Neuron (in vitro differentiated cells): ENCODE measurements around the gene RPS6KA2.

Experiments used
- H2AFZ ChIP-seq: one replicate; pipeline ENCODE4 v1.6.1; 2013; ENCODE audit warnings: low read depth, mild to moderate bottlenecking, inconsistent platforms, low read length, moderate library complexity
- H3K27me3 ChIP-seq: one replicate; pipeline ENCODE4 v1.6.1; 2013; ENCODE audit warnings: low read length; ENCODE audit not compliant: insufficient read depth
- H3K36me3 ChIP-seq: one replicate; pipeline ENCODE4 v1.6.1; 2013; ENCODE audit warnings: low read length; ENCODE audit not compliant: insufficient read depth
- H3K4me1 ChIP-seq: one replicate; pipeline ENCODE4 v1.6.1; 2013; ENCODE audit warnings: low read length; ENCODE audit not compliant: insufficient read depth
- H3K4me3 ChIP-seq: 2 replicates; pipeline ENCODE4 v1.5.1; 2013; ENCODE audit warnings: mild to moderate bottlenecking, low read length, moderate library complexity
- H3K9me3 ChIP-seq: one replicate; pipeline ENCODE4 v1.6.1; 2013; ENCODE audit warnings: low read length

Gene RPS6KA2

GRCh38 chr6:166598441-166599138 is 28.5 kb downstream of the RPS6KA2 start:
- H2AFZ ChIP-seq = no peak overlapping the region
- H3K27me3 ChIP-seq = no peaks in the 10 kb centered on the region
- H3K4me1 ChIP-seq = peaks cover 9% of the 10 kb centered on the region
- no peak overlapping the region for H3K4me3 ChIP-seq
- H3K36me3 ChIP-seq = no peaks in the 10 kb centered on the region
- peaks cover 14% of the 10 kb centered on the region for H3K9me3 ChIP-seq

GRCh38 chr6:166597711-166598440 is 29.2 kb downstream of the RPS6KA2 start:
- H3K9me3 ChIP-seq = peaks cover 8% of the 10 kb centered on the region
- H3K4me3 ChIP-seq = no peak overlapping the region
- peaks cover 9% of the 10 kb centered on the region for H3K4me1 ChIP-seq
- H3K36me3 ChIP-seq = no peaks in the 10 kb centered on the region
- no peak overlapping the region for H2AFZ ChIP-seq
- H3K27me3 ChIP-seq = no peaks in the 10 kb centered on the region

GRCh38 chr6:166596776-166597507 is 30.1 kb downstream of the RPS6KA2 start:
- Histone ChIP-seq H3K9me3 (peaks cover 3% of the 10 kb centered on the region), H2AFZ (no peak overlapping the region), H3K4me1 (peaks cover 9% of the 10 kb centered on the region), H3K27me3 (no peaks in the 10 kb centered on the region), H3K36me3 (no peaks in the 10 kb centered on the region), H3K4me3 (no peak overlapping the region)

GRCh38 chr6:166595949-166596348 is 31.1 kb downstream of the RPS6KA2 start:
- no peaks in the 10 kb centered on the region for H3K27me3 ChIP-seq
- no peak overlapping the region for H3K4me3 ChIP-seq
- peaks cover 2% of the 10 kb centered on the region for H3K9me3 ChIP-seq
- no peak overlapping the region for H2AFZ ChIP-seq
- peaks cover 9% of the 10 kb centered on the region for H3K4me1 ChIP-seq
- H3K36me3 ChIP-seq = no peaks in the 10 kb centered on the region

GRCh38 chr6:166595061-166595780 is 31.8 kb downstream of the RPS6KA2 start:
- no peak overlapping the region for H2AFZ ChIP-seq
- no peaks in the 10 kb centered on the region for H3K36me3 ChIP-seq
- no peak overlapping the region for H3K4me3 ChIP-seq
- H3K4me1 ChIP-seq = peaks cover 9% of the 10 kb centered on the region
- H3K27me3 ChIP-seq = no peaks in the 10 kb centered on the region
- H3K9me3 ChIP-seq = peaks cover 2% of the 10 kb centered on the region

GRCh38 chr6:166592821-166593220 is 34.2 kb downstream of the RPS6KA2 start:
- Histone ChIP-seq H3K27me3 (no peaks in the 10 kb centered on the region), H3K36me3 (no peaks in the 10 kb centered on the region), H3K4me3 (no peak overlapping the region), H2AFZ (no peak overlapping the region), H3K4me1 (peaks cover 15% of the 10 kb centered on the region), H3K9me3 (no peaks in the 10 kb centered on the region)

GRCh38 chr6:166591961-166592520 is 35.0 kb downstream of the RPS6KA2 start:
- H3K9me3 ChIP-seq = no peaks in the 10 kb centered on the region
- H2AFZ ChIP-seq = no peak overlapping the region
- H3K4me3 ChIP-seq = no peak overlapping the region
- no peaks in the 10 kb centered on the region for H3K27me3 ChIP-seq
- no peaks in the 10 kb centered on the region for H3K36me3 ChIP-seq
- H3K4me1 ChIP-seq = peaks cover 21% of the 10 kb centered on the region

- Histone ChIP-seq H3K4me3 (no peak overlapping the region), H3K9me3 (no peaks in the 10 kb centered on the region), H3K36me3 (no peaks in the 10 kb centered on the region), H2AFZ (no peak overlapping the region), H3K27me3 (no peaks in the 10 kb centered on the region), H3K4me1 (peaks cover 21% of the 10 kb centered on the region)
These were observed 36.0 kb downstream of the RPS6KA2 start for GRCh38 chr6:166591026-166591425.

- Histone ChIP-seq H3K4me3 (no peak overlapping the region), H3K27me3 (no peaks in the 10 kb centered on the region), H2AFZ (no peak overlapping the region), H3K9me3 (no peaks in the 10 kb centered on the region), H3K4me1 (peaks cover 21% of the 10 kb centered on the region), H3K36me3 (no peaks in the 10 kb centered on the region)
These were observed 37.1 kb downstream of the RPS6KA2 start for GRCh38 chr6:166589786-166590574.

GRCh38 chr6:166589337-166589731 is 37.7 kb downstream of the RPS6KA2 start:
- H2AFZ ChIP-seq = no peak overlapping the region
- H3K4me3 ChIP-seq = no peak overlapping the region
- no peaks in the 10 kb centered on the region for H3K36me3 ChIP-seq
- H3K27me3 ChIP-seq = no peaks in the 10 kb centered on the region
- no peaks in the 10 kb centered on the region for H3K9me3 ChIP-seq
- peaks cover 21% of the 10 kb centered on the region for H3K4me1 ChIP-seq

GRCh38 chr6:166588691-166589336 is 38.2 kb downstream of the RPS6KA2 start:
- Histone ChIP-seq H3K4me3 (no peak overlapping the region), H3K4me1 (peaks cover 21% of the 10 kb centered on the region), H3K36me3 (no peaks in the 10 kb centered on the region), H2AFZ (no peak overlapping the region), H3K27me3 (no peaks in the 10 kb centered on the region), H3K9me3 (no peaks in the 10 kb centered on the region)
